ENCODE measurements around the gene ARHGEF38. TPM values are rescaled to one million over a fixed set of nuclear protein-coding genes. Genes with fewer than 3 reads are reported as not detected.
"Not testable (repeated sequence)": the region's sequence is repeated elsewhere in the genome, so short reads cannot be mapped to it uniquely, and the experiment has no call there.

The ARHGEF38 gene
- total RNA-seq, 1 experiment from 2014 or later = 0.15 TPM

- no peak for DNase-seq
- no peaks in the 10 kb centered on the region for H3K27me3 ChIP-seq (ENCODE audit: insufficient read depth, low read depth)
- no peak overlapping the region for H3K4me2 ChIP-seq
- intact Hi-C loops (cut with micrococcal nuclease; ENCODE audit: unreplicated experiment) = no loop called here
- H3K9me3 ChIP-seq (ENCODE audit: insufficient read depth, low read depth) = no peaks in the 10 kb centered on the region; the same call in 1 of the 2 replicates
- H2AFZ ChIP-seq = no peak overlapping the region
- CTCF ChIA-PET = no interaction called here
- H3K9me2 ChIP-seq (ENCODE audit: insufficient read depth) = no peaks in the 10 kb centered on the region
- no peaks in the 10 kb centered on the region for H4K20me1 ChIP-seq (ENCODE audit: insufficient read depth)
- no peaks in the 10 kb centered on the region for H3K36me3 ChIP-seq (ENCODE audit: low read depth)
- H3K4me3 ChIP-seq = no peak overlapping the region
- H3K27ac ChIP-seq = no peak overlapping the region
- H3K79me2 ChIP-seq (ENCODE audit: low read depth) = no peaks in the 10 kb centered on the region
- H3K4me1 ChIP-seq (replicated peaks; ENCODE audit: insufficient read depth) = peaks cover 14% of the 10 kb centered on the region
- TF ChIP-seq EZH2 (IDR thresholded peaks at IDR 0.05; ENCODE audit: low read depth) (no peak), CTCF (conservative IDR thresholded peaks at IDR 0.05) (no peak)
- H3F3A ChIP-seq (ENCODE audit: insufficient read depth, low read depth) = no peaks in the 10 kb centered on the region; the same call in 1 of the 2 replicates
- BruUV-seq (replicated peaks) = no TSS peak
- POLR2A ChIA-PET (ENCODE audit: unreplicated experiment) = no interaction called here
These were observed 55.5 kb downstream of the ARHGEF38 start for GRCh38 chr4:105607876-105608275.

GRCh38 chr4:105609819-105610218, 57.4 kb downstream of the ARHGEF38 start:
- H3K79me2 ChIP-seq (ENCODE audit: low read depth); intact Hi-C loops (cut with micrococcal nuclease; ENCODE audit: unreplicated experiment); H3K27me3 ChIP-seq (ENCODE audit: insufficient read depth, low read depth); H2AFZ ChIP-seq; POLR2A ChIA-PET (ENCODE audit: unreplicated experiment); H3K9me2 ChIP-seq (ENCODE audit: insufficient read depth); H3K4me2 ChIP-seq; H4K20me1 ChIP-seq (ENCODE audit: insufficient read depth); H3K9me3 ChIP-seq (ENCODE audit: insufficient read depth, low read depth); H3F3A ChIP-seq (ENCODE audit: insufficient read depth, low read depth); H3K4me3 ChIP-seq; CTCF ChIA-PET; BruUV-seq (replicated peaks); DNase-seq; H3K27ac ChIP-seq; H3K36me3 ChIP-seq (ENCODE audit: low read depth): not testable (repeated sequence)
- peaks cover 26% of the 10 kb centered on the region for H3K4me1 ChIP-seq (replicated peaks; ENCODE audit: insufficient read depth)

GRCh38 chr4:105613306-105613705, 60.9 kb downstream of the ARHGEF38 start:
- H3K27ac ChIP-seq = peak overlapping the region; percentile 37
- H3K4me3 ChIP-seq = no peak overlapping the region
- TF ChIP-seq EZH2 (IDR thresholded peaks at IDR 0.05; ENCODE audit: low read depth) (no peak), CTCF (conservative IDR thresholded peaks at IDR 0.05) (no peak)
- H3K79me2 ChIP-seq (ENCODE audit: low read depth) = no peaks in the 10 kb centered on the region
- H3K9me3 ChIP-seq (ENCODE audit: insufficient read depth, low read depth) = no peaks in the 10 kb centered on the region; the same call in 1 of the 2 replicates
- DNase-seq = peak; percentile 56 to 84
- no peaks in the 10 kb centered on the region for H4K20me1 ChIP-seq (ENCODE audit: insufficient read depth)
- H3K4me2 ChIP-seq = no peak overlapping the region; the same call in 1 of the 2 replicates
- intact Hi-C loops (cut with micrococcal nuclease; ENCODE audit: unreplicated experiment) = no loop called here
- CTCF ChIA-PET = no interaction called here
- peaks cover 7% of the 10 kb centered on the region for H3F3A ChIP-seq (ENCODE audit: insufficient read depth, low read depth)
- H2AFZ ChIP-seq = no peak overlapping the region
- H3K4me1 ChIP-seq (replicated peaks; ENCODE audit: insufficient read depth) = peaks cover 14% of the 10 kb centered on the region
- H3K36me3 ChIP-seq (ENCODE audit: low read depth) = no peaks in the 10 kb centered on the region
- no TSS peak for BruUV-seq (replicated peaks)
- H3K9me2 ChIP-seq (ENCODE audit: insufficient read depth) = no peaks in the 10 kb centered on the region
- POLR2A ChIA-PET (ENCODE audit: unreplicated experiment) = no interaction called here
- H3K27me3 ChIP-seq (ENCODE audit: insufficient read depth, low read depth) = no peaks in the 10 kb centered on the region

- no peak overlapping the region for H3K4me2 ChIP-seq
- no peak for TF ChIP-seq EZH2 (IDR thresholded peaks at IDR 0.05; ENCODE audit: low read depth)
- no peak for TF ChIP-seq CTCF (conservative IDR thresholded peaks at IDR 0.05)
- H3K27ac ChIP-seq = no peak overlapping the region
- ChIA-PET POLR2A (ENCODE audit: unreplicated experiment) (no interaction called here), CTCF (no interaction called here)
- no peaks in the 10 kb centered on the region for H3K4me1 ChIP-seq (replicated peaks; ENCODE audit: insufficient read depth)
- DNase-seq = peak in 1 of 2 experiments; percentile 16
- H2AFZ ChIP-seq = no peak overlapping the region
- no peak overlapping the region for H3K4me3 ChIP-seq
- intact Hi-C loops (cut with micrococcal nuclease; ENCODE audit: unreplicated experiment) = no loop called here
- no peaks in the 10 kb centered on the region for H3K9me2 ChIP-seq (ENCODE audit: insufficient read depth)
- BruUV-seq (replicated peaks) = no TSS peak
- H3F3A ChIP-seq (ENCODE audit: insufficient read depth, low read depth) = no peaks in the 10 kb centered on the region
- H3K36me3 ChIP-seq (ENCODE audit: low read depth) = no peaks in the 10 kb centered on the region
- H4K20me1 ChIP-seq (ENCODE audit: insufficient read depth) = no peaks in the 10 kb centered on the region
- no peaks in the 10 kb centered on the region for H3K27me3 ChIP-seq (ENCODE audit: insufficient read depth, low read depth)
- H3K9me3 ChIP-seq (ENCODE audit: insufficient read depth, low read depth) = no peaks in the 10 kb centered on the region
- H3K79me2 ChIP-seq (ENCODE audit: low read depth) = no peaks in the 10 kb centered on the region
These were observed 66.9 kb downstream of the ARHGEF38 start for GRCh38 chr4:105619188-105619931.
